Cardiac muscle cell (in vitro differentiated cells and primary cell): Measurements from ENCODE around the gene CCDC169. TPM values are rescaled to one million over a fixed set of nuclear protein-coding genes. Genes with fewer than 3 reads are reported as not detected.
A peak's percentile ranks its signal among the peaks of the same experiment; 100 is the strongest.
"Not testable (repeated sequence)": the region's sequence is repeated elsewhere in the genome, so short reads cannot be mapped to it uniquely, and the experiment has no call there.

Experiments
- DNase-seq, 2 donors: peaks; one replicate each; pipeline versions ENCODE4 v3.0.0 to v3.0.0-alpha.2; 2010 to 2017; ENCODE audit warnings: low read depth in 1 of 2, low spot score in 1 of 2
- H3K27ac ChIP-seq: fragments of 200-600 bp; sonication (generic); 2 replicates; pipeline ENCODE4 v1.5.1; 2016
- H3K27me3 ChIP-seq: fragments of 200-600 bp; sonication (generic); 2 replicates; pipeline ENCODE4 v1.6.0; 2016; ENCODE audit warnings: control low read depth
- H3K36me3 ChIP-seq: fragments of 200-600 bp; sonication (generic); 2 replicates; pipeline ENCODE4 v1.5.1; 2016; ENCODE audit warnings: control low read depth
- H3K4me1 ChIP-seq: fragments of 200-600 bp; sonication (generic); 2 replicates; pipeline ENCODE4 v1.8.1; 2017; ENCODE audit warnings: low read depth, mild to moderate bottlenecking, mixed run types
- H3K4me3 ChIP-seq: fragments of 200-600 bp; sonication (generic); 2 replicates; pipeline ENCODE4 v1.5.1; 2016; ENCODE audit warnings: mild to moderate bottlenecking
- H3K9me3 ChIP-seq: fragments of 200-600 bp; sonication (generic); 2 replicates; pipeline ENCODE4 v1.5.1; 2017; ENCODE audit warnings: low read depth, mild to moderate bottlenecking, control low read depth
- CTCF ChIP-seq: IDR thresholded peaks from 2 replicates; pipeline ENCODE4 v1.5.1; 2012; ENCODE audit warnings: low read depth, mild to moderate bottlenecking, low read length
- polyA plus RNA-seq: library from polyadenylated mRNA; unstranded; fragments of >200 nt; fragmentation: Nextera tagmentation; extraction: Ambion mirVana; gene quantifications from 2 replicates; pipeline ENCODE4 v1.2.1, GENCODE V29; 2016
- total RNA-seq: library from RNA; depleted of rRNA; stranded (reverse); fragments of >200 nt; gene quantifications from 2 replicates; pipeline ENCODE4 v1.2.3, GENCODE V29; 2016

CCDC169 gene
- total and polyA plus RNA-seq, 2 experiments from 2014 or later, result 6.9 TPM

GRCh38 chr13:36337938-36338641, 40.5 kb upstream of the CCDC169 start:
- Histone ChIP-seq H3K36me3 (no peaks in the 10 kb centered on the region), H3K4me1 (peaks cover 4% of the 10 kb centered on the region), H3K9me3 (no peaks in the 10 kb centered on the region), H3K27ac (no peak overlapping the region), H3K27me3 (no peaks in the 10 kb centered on the region), H3K4me3 (no peak overlapping the region)
- DNase-seq, result no peak
- TF ChIP-seq CTCF, result no peak

GRCh38 chr13:36332986-36333385, 35.4 kb upstream of the CCDC169 start:
- Histone ChIP-seq H3K4me1 (peaks cover under 1% of the 10 kb centered on the region), H3K36me3 (peaks cover 3% of the 10 kb centered on the region), H3K9me3 (no peaks in the 10 kb centered on the region), H3K4me3 (no peak overlapping the region), H3K27ac (no peak overlapping the region), H3K27me3 (no peaks in the 10 kb centered on the region)
- TF ChIP-seq CTCF, result no peak
- DNase-seq, result peak in 1 of 2 donors; percentile 27

- H3K4me1 ChIP-seq, DNase-seq, H3K9me3 ChIP-seq, H3K27ac ChIP-seq, H3K27me3 ChIP-seq, H3K4me3 ChIP-seq: not testable (repeated sequence)
- H3K36me3 ChIP-seq, result peaks cover 10% of the 10 kb centered on the region
Observed at GRCh38 chr13:36332255-36332654, 34.6 kb upstream of the CCDC169 start.

- DNase-seq, result no peak
- H3K4me1 ChIP-seq, result no peaks in the 10 kb centered on the region
- H3K4me3 ChIP-seq, result no peak overlapping the region
- no peak overlapping the region for H3K27ac ChIP-seq
- no peaks in the 10 kb centered on the region for H3K27me3 ChIP-seq
- H3K36me3 ChIP-seq, result peaks cover 16% of the 10 kb centered on the region
- no peak for TF ChIP-seq CTCF
- no peaks in the 10 kb centered on the region for H3K9me3 ChIP-seq
Observed at GRCh38 chr13:36331280-36331679, 33.7 kb upstream of the CCDC169 start.

- Histone ChIP-seq H3K9me3 (no peaks in the 10 kb centered on the region), H3K4me1 (no peaks in the 10 kb centered on the region)
- peak in 1 of 2 donors; percentile 75 for DNase-seq
Observed at GRCh38 chr13:36329361-36329760, 31.7 kb upstream of the CCDC169 start.

More at GRCh38 chr13:36329361-36329760, 31.7 kb upstream of the CCDC169 start:
- Histone ChIP-seq H3K36me3 (peaks cover 29% of the 10 kb centered on the region), H3K27ac (no peak overlapping the region), H3K27me3 (no peaks in the 10 kb centered on the region), H3K4me3 (no peak overlapping the region)
- TF ChIP-seq CTCF, result no peak
